PC-9 (cell line): ENCODE data around the gene RASGEF1C. TPM values are rescaled to one million over a fixed set of nuclear protein-coding genes. Genes with fewer than 3 reads are reported as not detected.
"Not testable (repeated sequence)": the region's sequence is repeated elsewhere in the genome, so short reads cannot be mapped to it uniquely, and the experiment has no call there.

Experiments
- BruUV-seq: library from RNA; stranded (reverse); fragments of 400-500 nt; replicated peaks from 2 replicates; lab custom pipeline; 2021; lab: Mats Ljungman, UMichigan
- CTCF ChIA-PET: fragments of 300-600 bp; sonication (Branson Sonifier 250); formaldehyde crosslinking; loops from one replicate; lab custom pipeline; 2022; ENCODE audit warnings: antibody characterized with exemption; lab: Charles Lee
- POLR2A ChIA-PET: fragments of 300-600 bp; sonication (Branson Sonifier 250); formaldehyde crosslinking; loops from one replicate; lab custom pipeline; 2022; ENCODE audit warnings: antibody characterized with exemption; ENCODE audit not compliant: unreplicated experiment; lab: Charles Lee
- DNase-seq, 2 experiments: peaks; one replicate each; pipeline versions ENCODE4 v3.0.0 to v3.0.0-alpha.2; 2015 to 2022; ENCODE audit warnings: mixed read lengths in 1 of 2
- H2AFZ ChIP-seq: fragments of 200-600 bp; sonication (generic); 2 replicates; pipeline ENCODE4 v1.8.1; 2017; ENCODE audit warnings: antibody characterized with exemption
- H3F3A ChIP-seq: fragments of 200-600 bp; sonication (generic); 2 replicates; pipeline ENCODE4 v1.8.1; 2017; ENCODE audit warnings: antibody characterized with exemption, mild to moderate bottlenecking, low read depth; ENCODE audit not compliant: insufficient read depth
- H3K27ac ChIP-seq: fragments of 200-600 bp; sonication (generic); 2 replicates; pipeline ENCODE4 v1.6.1; 2016; ENCODE audit warnings: mixed run types
- H3K27me3 ChIP-seq: fragments of 200-600 bp; sonication (generic); 2 replicates; pipeline ENCODE4 v1.6.1; 2016; ENCODE audit warnings: low read depth, mixed run types; ENCODE audit not compliant: insufficient read depth
- H3K36me3 ChIP-seq: fragments of 200-600 bp; sonication (generic); 2 replicates; pipeline ENCODE4 v1.6.1; 2016; ENCODE audit warnings: low read depth, mixed run types
- H3K4me1 ChIP-seq: fragments of 200-600 bp; sonication (generic); replicated peaks from 2 replicates; pipeline ENCODE4 v1.6.1; 2016; ENCODE audit warnings: mixed run types; ENCODE audit not compliant: insufficient read depth
- H3K4me2 ChIP-seq: fragments of 200-600 bp; sonication (generic); 2 replicates; pipeline ENCODE4 v1.6.1; 2017; ENCODE audit warnings: mixed run types
- H3K4me3 ChIP-seq: fragments of 200-600 bp; sonication (generic); 2 replicates; pipeline ENCODE4 v1.6.1; 2016; ENCODE audit warnings: mixed run types
- H3K79me2 ChIP-seq: fragments of 200-600 bp; sonication (generic); 2 replicates; pipeline ENCODE4 v1.6.1; 2017; ENCODE audit warnings: low read depth, mixed run types
- H3K9me2 ChIP-seq: fragments of 200-600 bp; sonication (generic); 2 replicates; pipeline ENCODE4 v1.8.1; 2017; ENCODE audit warnings: mild to moderate bottlenecking; ENCODE audit not compliant: insufficient read depth
- H3K9me3 ChIP-seq: fragments of 200-600 bp; sonication (generic); 2 replicates; pipeline ENCODE4 v1.8.1; 2016; ENCODE audit warnings: low read depth; ENCODE audit not compliant: insufficient read depth
- H4K20me1 ChIP-seq: fragments of 200-600 bp; sonication (generic); 2 replicates; pipeline ENCODE4 v1.8.1; 2017; ENCODE audit not compliant: insufficient read depth
- EZH2 ChIP-seq: fragments of 200-600 bp; sonication (generic); IDR thresholded peaks from 2 replicates; pipeline ENCODE4 v1.8.0; 2017; ENCODE audit warnings: antibody characterized with exemption, low read depth
- intact Hi-C: fragments of 100-400 bp; cut with micrococcal nuclease; formaldehyde crosslinking; loops from one replicate; pipeline ENCODE4 v1.10.0; 2022; ENCODE audit not compliant: unreplicated experiment
- total RNA-seq: library from RNA; stranded (reverse); gene quantifications from 2 replicates; pipeline ENCODE4 v1.2.3, GENCODE V29; 2021
- TF ChIP-seq, protein P1 (sequence below): fragments of 200-600 bp; sonication (generic); conservative IDR thresholded peaks from 2 replicates; pipeline ENCODE4 v1.6.1; 2017; ENCODE audit warnings: mixed run types, antibody characterized with exemption, mild to moderate bottlenecking, moderate library complexity

Gene RASGEF1C
- total RNA-seq, 1 experiment from 2014 or later: not detected

DNA sequence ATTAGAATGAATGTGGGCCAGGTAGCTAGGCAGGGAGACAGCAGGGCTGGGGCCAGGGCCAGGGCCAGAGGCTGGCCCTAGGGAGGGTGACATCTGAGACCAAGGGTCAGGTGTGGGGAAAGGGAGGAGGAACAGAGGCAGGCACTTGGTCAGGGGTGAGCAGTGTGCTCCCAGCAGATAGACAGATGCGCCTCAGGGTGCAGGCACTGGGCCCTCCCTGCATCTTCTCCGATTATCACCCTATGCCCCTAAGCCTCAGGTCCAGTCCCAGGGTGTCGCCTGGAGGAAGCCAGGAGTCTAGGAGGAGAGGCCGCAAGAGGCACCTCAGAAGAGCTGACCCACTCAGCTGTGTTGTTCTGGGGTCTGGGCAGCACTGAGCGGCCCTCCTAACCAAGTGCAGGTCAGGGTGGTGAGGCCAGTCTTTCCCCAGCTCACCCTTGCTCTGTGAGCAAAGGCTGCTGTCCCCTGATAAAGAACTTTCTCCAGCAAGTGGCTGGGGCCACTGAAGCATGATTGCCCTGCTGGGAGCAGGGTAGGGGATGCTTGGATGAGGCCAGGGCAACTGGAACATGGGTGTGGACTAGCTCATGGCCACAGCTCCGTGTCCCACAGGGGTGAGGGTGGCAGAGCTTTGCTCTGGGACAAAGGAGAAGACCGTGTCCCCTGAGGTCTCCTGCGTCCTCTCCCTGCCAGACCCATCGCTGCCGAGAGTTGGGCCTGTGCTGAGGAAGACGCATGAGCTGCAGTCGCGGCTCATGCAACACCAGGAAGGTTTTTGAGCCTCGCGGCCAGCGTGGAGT is 2.1 kb upstream of the RASGEF1C start:
- intact Hi-C loops: no loop called here
- H3K9me2 ChIP-seq: no peaks in the 10 kb centered on the region
- no peak for DNase-seq
- H3K9me3 ChIP-seq: no peaks in the 10 kb centered on the region
- ChIA-PET CTCF (interaction anchor here (0.6 kb wide), 1 partner anchor 76 kb away, joined by 3 read pairs; no protein-coding TSS in a partner anchor), POLR2A (no interaction called here)
- TF ChIP-seq, protein P1, sequence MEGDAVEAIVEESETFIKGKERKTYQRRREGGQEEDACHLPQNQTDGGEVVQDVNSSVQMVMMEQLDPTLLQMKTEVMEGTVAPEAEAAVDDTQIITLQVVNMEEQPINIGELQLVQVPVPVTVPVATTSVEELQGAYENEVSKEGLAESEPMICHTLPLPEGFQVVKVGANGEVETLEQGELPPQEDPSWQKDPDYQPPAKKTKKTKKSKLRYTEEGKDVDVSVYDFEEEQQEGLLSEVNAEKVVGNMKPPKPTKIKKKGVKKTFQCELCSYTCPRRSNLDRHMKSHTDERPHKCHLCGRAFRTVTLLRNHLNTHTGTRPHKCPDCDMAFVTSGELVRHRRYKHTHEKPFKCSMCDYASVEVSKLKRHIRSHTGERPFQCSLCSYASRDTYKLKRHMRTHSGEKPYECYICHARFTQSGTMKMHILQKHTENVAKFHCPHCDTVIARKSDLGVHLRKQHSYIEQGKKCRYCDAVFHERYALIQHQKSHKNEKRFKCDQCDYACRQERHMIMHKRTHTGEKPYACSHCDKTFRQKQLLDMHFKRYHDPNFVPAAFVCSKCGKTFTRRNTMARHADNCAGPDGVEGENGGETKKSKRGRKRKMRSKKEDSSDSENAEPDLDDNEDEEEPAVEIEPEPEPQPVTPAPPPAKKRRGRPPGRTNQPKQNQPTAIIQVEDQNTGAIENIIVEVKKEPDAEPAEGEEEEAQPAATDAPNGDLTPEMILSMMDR: no peak
- no peak for TF ChIP-seq EZH2
- no peaks in the 10 kb centered on the region; the same call in 1 of the 2 replicates for H3F3A ChIP-seq
- H3K36me3 ChIP-seq: no peaks in the 10 kb centered on the region
- no peak overlapping the region for H2AFZ ChIP-seq
- H3K27ac ChIP-seq: no peak overlapping the region
- BruUV-seq: no TSS peak
- no peak overlapping the region for H3K4me3 ChIP-seq
- no peaks in the 10 kb centered on the region for H4K20me1 ChIP-seq
- H3K27me3 ChIP-seq: peaks cover 4% of the 10 kb centered on the region; the same call in 1 of the 2 replicates
- H3K4me2 ChIP-seq: no peak overlapping the region
- H3K4me1 ChIP-seq: no peaks in the 10 kb centered on the region
- no peaks in the 10 kb centered on the region for H3K79me2 ChIP-seq

DNA sequence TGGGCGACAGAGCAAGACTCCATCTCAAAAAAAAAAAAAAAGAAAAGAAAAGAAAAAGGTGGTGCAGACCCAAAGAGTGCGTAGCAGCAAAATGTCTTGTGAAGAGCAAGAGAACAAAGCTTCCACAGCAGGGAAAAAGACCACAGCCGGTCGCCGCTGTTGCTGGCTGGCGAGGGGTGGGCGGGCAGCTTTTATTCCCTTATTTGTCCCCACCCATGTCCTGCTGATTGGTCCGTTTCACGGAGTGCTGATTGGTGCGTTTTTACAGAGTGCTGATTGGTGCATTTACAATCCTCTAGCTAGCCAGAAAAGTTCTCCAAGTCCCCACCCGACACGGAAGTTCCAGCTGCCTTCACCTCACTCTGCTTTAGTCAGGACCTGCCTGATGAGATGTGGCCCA is 1.1 kb upstream of the RASGEF1C start:
- POLR2A ChIA-PET, H3K27me3 ChIP-seq, H3K4me2 ChIP-seq, H3K36me3 ChIP-seq, H3F3A ChIP-seq, H3K79me2 ChIP-seq, H3K9me3 ChIP-seq, H3K4me3 ChIP-seq, H3K27ac ChIP-seq, H2AFZ ChIP-seq, H3K4me1 ChIP-seq, H3K9me2 ChIP-seq, intact Hi-C loops, BruUV-seq, H4K20me1 ChIP-seq, DNase-seq: not testable (repeated sequence)
- CTCF ChIA-PET: interaction anchor here (0.6 to 0.7 kb wide), 2 partner anchors 290 to 358 kb away, joined by 5 to 12 read pairs; no protein-coding TSS in a partner anchor

DNA sequence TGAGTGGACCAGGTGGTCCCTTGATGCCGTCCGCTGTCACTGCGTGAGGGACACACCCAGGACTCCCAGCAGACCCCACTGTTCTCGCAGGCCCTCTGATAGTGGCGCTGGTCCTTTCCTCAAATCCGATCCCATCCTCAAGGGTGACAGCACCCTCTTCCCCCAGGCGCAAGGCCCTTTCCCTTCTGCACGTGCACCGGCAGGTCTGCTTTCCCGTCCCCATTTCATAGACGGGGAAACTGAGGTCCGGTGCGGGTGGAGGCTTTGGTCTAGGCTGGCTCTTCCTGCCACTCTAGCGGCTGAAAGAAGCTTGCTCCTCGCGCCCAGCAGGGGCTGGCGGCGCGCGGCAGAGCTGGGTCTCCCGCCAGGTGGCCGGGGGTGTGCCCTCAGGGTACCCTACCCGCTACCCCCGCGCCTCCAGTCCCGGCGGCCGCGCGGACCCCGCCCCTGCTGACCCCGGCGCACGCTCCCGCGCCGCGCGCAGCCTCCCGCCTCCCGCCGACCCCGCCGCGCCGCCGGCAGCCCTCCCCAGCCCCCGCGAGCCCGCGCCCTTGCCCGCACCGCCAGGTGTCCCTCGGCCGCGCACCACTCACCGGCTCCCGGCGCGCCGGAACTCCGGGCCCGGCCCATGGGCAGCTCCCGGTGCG is 453 bp downstream of the RASGEF1C start:
- Histone ChIP-seq H3K4me1 (no peaks in the 10 kb centered on the region), H4K20me1 (no peaks in the 10 kb centered on the region), H3K27ac (no peak overlapping the region), H3K4me3 (peak overlapping the region; percentile 39; the same call in 1 of the 2 replicates), H3K9me2 (no peaks in the 10 kb centered on the region), H2AFZ (no peak overlapping the region), H3K4me2 (peak overlapping the region; percentile 73), H3K36me3 (no peaks in the 10 kb centered on the region), H3K9me3 (no peaks in the 10 kb centered on the region), H3K79me2 (no peaks in the 10 kb centered on the region), H3F3A (no peaks in the 10 kb centered on the region), H3K27me3 (no peaks in the 10 kb centered on the region; the same call in 1 of the 2 replicates)
- peak in 1 of 2 experiments; percentile 18 for DNase-seq
- BruUV-seq: no TSS peak
- POLR2A ChIA-PET: no interaction called here
- intact Hi-C loops: loop anchor here (5.0 to 10.0 kb wide), 2 partner anchors 91 to 396 kb away; no protein-coding TSS in a partner anchor
- TF ChIP-seq, protein P1: no peak
- TF ChIP-seq EZH2: no peak
- CTCF ChIA-PET: interaction anchor here (0.9 kb wide), 1 partner anchor 258 kb away, joined by 3 read pairs; no protein-coding TSS in a partner anchor
